GM12873 (cell line): Measurements from ENCODE around the gene CSDE1.

Experiments
- TF ChIP-seq, protein P1 (sequence below): IDR thresholded peaks from 2 replicates; pipeline ENCODE4 v1.5.1; 2012; ENCODE audit warnings: low read depth, mild to moderate bottlenecking, moderate library complexity, low read length, control low read depth; ENCODE audit not compliant: insufficient read depth; ENCODE audit errors: missing control alignments

The CSDE1 gene

DNA sequence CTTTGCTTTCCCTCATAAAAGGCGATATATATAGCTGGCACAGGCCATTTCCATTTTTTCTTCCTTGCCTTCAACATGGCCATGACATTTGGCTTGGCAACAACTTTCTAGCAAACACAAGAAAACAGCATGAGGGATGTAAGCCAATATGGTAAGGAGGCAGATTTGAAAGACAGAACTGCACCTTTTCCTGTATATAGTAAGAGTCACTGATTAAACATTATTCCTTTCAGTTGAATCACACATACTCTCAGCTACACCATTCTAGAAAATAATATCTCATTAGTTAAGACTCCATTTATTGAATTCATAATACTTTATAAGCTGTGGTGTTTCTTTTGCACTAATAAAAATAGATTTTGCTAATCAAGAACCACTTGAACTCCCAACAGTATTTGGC lies 13.2 kb upstream of the CSDE1 start:
- TF ChIP-seq, protein P1, sequence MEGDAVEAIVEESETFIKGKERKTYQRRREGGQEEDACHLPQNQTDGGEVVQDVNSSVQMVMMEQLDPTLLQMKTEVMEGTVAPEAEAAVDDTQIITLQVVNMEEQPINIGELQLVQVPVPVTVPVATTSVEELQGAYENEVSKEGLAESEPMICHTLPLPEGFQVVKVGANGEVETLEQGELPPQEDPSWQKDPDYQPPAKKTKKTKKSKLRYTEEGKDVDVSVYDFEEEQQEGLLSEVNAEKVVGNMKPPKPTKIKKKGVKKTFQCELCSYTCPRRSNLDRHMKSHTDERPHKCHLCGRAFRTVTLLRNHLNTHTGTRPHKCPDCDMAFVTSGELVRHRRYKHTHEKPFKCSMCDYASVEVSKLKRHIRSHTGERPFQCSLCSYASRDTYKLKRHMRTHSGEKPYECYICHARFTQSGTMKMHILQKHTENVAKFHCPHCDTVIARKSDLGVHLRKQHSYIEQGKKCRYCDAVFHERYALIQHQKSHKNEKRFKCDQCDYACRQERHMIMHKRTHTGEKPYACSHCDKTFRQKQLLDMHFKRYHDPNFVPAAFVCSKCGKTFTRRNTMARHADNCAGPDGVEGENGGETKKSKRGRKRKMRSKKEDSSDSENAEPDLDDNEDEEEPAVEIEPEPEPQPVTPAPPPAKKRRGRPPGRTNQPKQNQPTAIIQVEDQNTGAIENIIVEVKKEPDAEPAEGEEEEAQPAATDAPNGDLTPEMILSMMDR, result no peak

DNA sequence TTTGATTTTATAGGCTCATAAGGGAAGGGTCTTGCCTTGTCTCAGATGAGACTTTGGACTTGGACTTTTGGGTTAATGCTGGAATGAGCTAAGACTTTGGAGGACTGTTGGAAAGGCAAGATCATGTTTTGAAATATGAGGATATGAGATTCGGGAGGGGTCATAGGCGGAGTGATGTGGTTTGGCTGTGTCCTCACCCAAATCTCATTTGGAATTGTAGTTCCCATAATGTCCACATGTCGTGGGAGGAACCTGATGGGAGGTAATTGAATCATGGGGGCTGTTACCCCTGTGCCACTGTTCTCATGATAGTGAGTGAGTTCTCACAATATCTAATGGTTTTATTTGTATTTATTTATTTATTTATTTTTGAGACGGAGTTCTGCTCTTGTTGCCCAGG lies 6.9 kb upstream of the CSDE1 start:
- TF ChIP-seq, protein P1, result peak; percentile 19

DNA sequence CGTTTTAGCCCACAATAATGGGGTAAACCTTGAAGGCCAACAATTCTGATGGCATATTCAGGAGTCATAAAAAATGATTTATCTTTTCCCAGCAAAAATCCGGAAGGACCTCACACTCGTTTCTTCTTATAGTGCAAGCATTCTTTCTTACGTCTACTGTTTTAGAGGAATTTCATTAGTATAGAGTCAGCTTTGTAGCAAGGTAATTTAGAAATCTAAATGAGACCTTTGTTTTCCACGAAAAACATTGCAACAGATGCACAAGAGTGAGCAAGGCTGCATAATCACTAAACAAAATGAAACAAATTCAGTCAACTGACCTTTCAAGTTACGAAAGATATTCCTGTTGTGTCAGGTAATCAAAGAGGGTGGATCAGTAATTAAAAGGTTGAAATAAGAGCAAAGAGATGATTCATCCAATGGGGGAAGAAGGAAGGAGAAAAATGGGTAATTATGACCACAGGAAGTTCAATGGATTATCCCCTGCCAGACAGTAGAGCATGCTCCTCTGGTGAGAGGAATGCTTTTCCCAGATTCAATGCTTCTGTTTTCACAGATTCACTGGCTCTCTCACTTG lies 560 bp upstream of the CSDE1 start:
- TF ChIP-seq, protein P1, result no peak

DNA sequence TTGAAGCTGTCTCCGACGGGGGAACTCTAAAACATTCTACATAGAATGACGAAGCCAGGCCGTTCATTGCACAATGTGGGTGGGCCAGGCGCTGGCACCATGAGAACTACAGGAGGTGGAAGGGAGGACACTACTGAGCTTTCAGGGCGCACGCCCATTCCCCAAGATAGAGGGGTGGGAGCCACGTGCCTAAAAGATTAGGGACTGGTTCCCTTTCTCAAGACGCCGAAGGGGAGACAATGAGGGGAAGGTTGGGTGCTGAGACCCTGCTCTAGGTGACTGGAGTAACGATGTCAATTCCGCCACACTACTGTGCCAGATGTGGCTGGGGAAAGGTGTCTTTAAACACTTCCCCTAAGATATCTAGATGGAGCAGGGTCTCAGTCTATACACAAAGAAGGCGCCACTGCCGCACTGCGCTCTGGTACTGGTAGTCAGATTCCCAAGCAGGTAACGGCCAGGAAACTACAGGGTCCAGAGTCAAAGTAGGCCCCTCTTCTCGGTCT lies 782 bp downstream of the CSDE1 start:
- TF ChIP-seq, protein P1, result no peak

DNA sequence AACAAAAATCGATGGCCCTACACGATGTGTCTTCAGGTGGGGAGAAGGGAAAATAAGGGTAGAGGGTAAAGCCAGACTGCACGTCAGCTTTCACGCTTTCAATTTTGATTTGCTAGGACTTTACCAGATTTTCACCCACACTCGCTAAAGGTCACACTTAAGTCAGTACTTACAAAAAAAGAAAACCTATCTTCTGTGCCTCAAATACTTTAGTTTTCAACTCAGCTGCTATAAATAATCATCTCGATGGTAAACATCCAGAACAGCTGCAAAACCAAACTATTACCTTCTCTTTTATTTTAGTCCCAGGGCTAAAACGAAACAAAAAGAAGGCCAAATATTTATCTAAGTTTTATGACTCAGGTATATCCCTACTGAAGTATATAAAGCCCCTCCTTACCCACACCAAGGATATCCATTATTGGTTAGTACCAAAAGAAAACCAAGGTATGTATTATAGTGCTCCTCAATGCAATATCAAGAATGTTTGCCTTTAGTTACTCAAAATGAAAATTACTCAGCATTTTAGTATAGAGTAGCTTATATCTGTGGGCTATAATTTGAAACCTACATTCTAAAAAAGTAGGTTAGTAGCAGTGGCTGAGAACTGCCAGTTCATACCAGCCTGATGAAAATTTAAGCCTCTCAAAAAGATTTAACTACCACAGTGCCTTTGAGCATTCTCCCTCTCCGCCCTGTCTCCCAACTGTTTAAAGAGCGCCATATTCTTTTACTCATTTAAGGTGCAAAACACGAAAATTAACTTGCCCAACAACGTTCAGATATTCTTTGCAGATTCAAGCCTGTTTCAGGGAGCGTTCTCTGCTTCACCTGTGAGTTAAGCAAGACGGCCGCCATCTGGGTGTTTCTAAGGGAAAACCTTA lies 1.5 kb downstream of the CSDE1 start:
- TF ChIP-seq, protein P1, result no peak

DNA sequence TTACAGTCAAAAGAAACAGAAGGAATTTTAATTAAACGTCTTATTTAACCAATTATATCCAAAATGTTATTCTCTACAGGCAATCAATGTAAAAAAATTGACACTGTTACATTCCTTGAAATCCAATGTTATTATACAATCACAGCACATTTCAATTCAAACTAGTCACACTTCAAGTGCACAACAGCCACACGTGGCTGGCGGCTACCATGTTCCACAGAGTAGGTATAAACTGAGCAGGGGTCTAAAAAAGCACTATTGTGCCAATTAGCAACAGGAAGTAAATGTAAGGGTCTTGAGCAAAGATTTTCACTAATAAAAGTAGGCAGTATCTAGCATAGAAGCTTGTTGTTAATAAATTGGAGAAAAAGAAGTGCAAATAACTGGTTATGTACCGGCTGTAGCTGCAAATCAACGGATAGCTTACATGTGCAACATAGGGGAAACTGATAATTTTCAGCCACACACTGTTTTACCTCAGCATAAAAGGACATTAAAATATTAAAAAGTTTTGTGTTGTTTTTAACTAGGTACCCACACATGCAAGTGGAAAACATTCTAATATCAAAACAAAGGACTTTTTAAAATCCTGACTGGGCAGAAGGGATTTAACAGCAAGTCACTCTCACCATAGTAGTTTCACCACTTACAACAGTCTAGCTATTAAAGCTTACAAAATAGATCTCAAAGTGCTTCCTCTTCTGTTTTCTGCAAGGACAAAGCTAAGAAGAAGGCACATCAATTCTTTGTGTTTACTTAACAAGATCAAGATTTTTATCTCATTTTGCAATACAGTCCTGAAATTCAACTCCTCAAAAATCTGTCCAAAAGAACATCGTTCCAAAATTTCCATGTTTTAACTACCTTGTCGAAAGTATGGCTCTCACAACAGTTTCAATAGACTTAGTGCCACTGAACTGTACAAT lies 2.5 kb downstream of the CSDE1 start:
- TF ChIP-seq, protein P1, result no peak

DNA sequence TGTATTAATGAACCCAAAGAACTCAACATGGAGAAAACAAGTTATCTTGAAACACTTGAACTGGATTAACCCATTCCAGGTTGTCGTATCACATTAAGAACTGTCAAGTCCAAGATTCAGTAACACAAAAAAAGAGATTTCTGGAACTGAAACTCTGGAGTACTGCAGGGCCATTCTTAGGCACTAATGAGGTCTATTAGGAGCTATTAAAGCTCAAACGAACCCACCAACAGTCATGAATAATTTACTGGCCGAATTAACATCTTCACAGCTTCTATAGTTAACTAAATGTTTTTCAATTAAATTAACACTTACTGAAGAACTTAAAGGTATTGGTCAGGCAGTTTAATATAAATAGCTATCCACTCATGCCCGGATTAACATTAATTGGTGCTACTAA lies 4.6 kb downstream of the CSDE1 start:
- TF ChIP-seq, protein P1, result no peak
